Naive thymus-derived CD8-positive, alpha-beta T cell (primary cell): Measurements from ENCODE around the gene WDPCP. TPM values are rescaled to one million over a fixed set of nuclear protein-coding genes. Genes with fewer than 3 reads are reported as not detected.

Source experiments
- ATAC-seq, 2 donors: fragments of 150-1000 bp; cut with Tn5 transposase in 1 of 2; sonication (Bioruptor Pico), chemical (Tn5 transposase) in 1 of 2; 1 replicate in 1 of 2; 2 replicates in 1 of 2; pipeline ENCODE4 v1.10.0; 2021; ENCODE audit warnings: mild to moderate bottlenecking in 2 of 2, moderate library complexity in 2 of 2
- POLR2A ChIA-PET: fragments of 350-600 bp; sonication (Branson Sonifier 250); formaldehyde crosslinking; loops from one replicate; lab custom pipeline; 2021; ENCODE audit warnings: antibody characterized with exemption; lab: Charles Lee
- DNase-seq, 10 donors: peaks; one replicate each; pipeline versions ENCODE4 v3.0.0 to v3.0.0-alpha.2; 2020 to 2022
- H3K27ac Mint-ChIP-seq, 10 donors: one replicate each; pipeline ENCODE4 v1.8.0; 2020 to 2022; ENCODE audit warnings: mild to moderate bottlenecking in 10 of 10, mixed read lengths in 10 of 10, moderate library complexity in 4 of 10, inconsistent platforms in 1 of 10
- H3K27me3 Mint-ChIP-seq, 5 donors: one replicate each; pipeline ENCODE4 v1.8.0; 2021 to 2022; ENCODE audit warnings: mixed read lengths in 5 of 5
- H3K36me3 Mint-ChIP-seq, 3 donors: one replicate each; pipeline ENCODE4 v1.8.0; 2020 to 2022; ENCODE audit warnings: mixed read lengths in 3 of 3, mild to moderate bottlenecking in 2 of 3, inconsistent platforms in 1 of 3
- H3K4me1 Mint-ChIP-seq, 4 donors: one replicate each; pipeline ENCODE4 v1.8.0; 2021 to 2022; ENCODE audit warnings: mixed read lengths in 4 of 4
- H3K4me3 Mint-ChIP-seq, 10 donors: one replicate each; pipeline ENCODE4 v1.8.0; 2020 to 2022; ENCODE audit warnings: mild to moderate bottlenecking in 10 of 10, mixed read lengths in 10 of 10, moderate library complexity in 6 of 10, inconsistent platforms in 1 of 10
- H3K9me3 Mint-ChIP-seq, 9 donors: one replicate each; pipeline ENCODE4 v1.8.0; 2020 to 2022; ENCODE audit warnings: mixed read lengths in 9 of 9, mild to moderate bottlenecking in 3 of 9, inconsistent platforms in 1 of 9, moderate library complexity in 1 of 9
- polyA plus RNA-seq, 3 donors: library from polyadenylated mRNA; unstranded; fragments of 300-500 nt; fragmentation: Illumina TruSeq; gene quantifications; one replicate each; pipeline ENCODE4 v1.2.3, GENCODE V29; 2021
- total RNA-seq, 8 experiments: library from RNA in 2 of 8; stranded (reverse) in 2 of 8; gene quantifications; one replicate each; pipeline ENCODE4 v1.2.3 and lab custom pipeline; 2021 to 2026

WDPCP gene
- total and polyA plus RNA-seq, 5 experiments from 2014 or later: 3.5 to 14.7 (median 7.9) TPM

GRCh38 chr2:63257473-63257872 lies 330.8 kb downstream of the WDPCP start:
- peaks cover 17 to 34% (median 30%) of the 10 kb centered on the region in 3 donors for H3K36me3 Mint-ChIP-seq
- H3K27ac Mint-ChIP-seq: no peak overlapping the region
- POLR2A ChIA-PET: no interaction called here
- peaks cover 0 to 14% (median 13%) of the 10 kb centered on the region in 4 donors for H3K4me1 Mint-ChIP-seq
- no peaks in the 10 kb centered on the region for H3K27me3 Mint-ChIP-seq
- DNase-seq: peak in 2 of 10 donors; percentile 2 to 4
- no peak overlapping the region for H3K4me3 Mint-ChIP-seq
- ATAC-seq: no peak
- peaks cover 5 to 18% (median 8%) of the 10 kb centered on the region in 9 donors for H3K9me3 Mint-ChIP-seq

GRCh38 chr2:63249161-63249560 lies 339.1 kb downstream of the WDPCP start:
- POLR2A ChIA-PET: no interaction called here
- peaks cover 27 to 76% (median 72%) of the 10 kb centered on the region in 3 donors for H3K36me3 Mint-ChIP-seq
- ATAC-seq (no peak), DNase-seq (no peak)
- no peak overlapping the region for H3K4me3 Mint-ChIP-seq
- H3K4me1 Mint-ChIP-seq: no peaks in the 10 kb centered on the region
- H3K9me3 Mint-ChIP-seq: peaks cover 12 to 76% (median 38%) of the 10 kb centered on the region in 9 donors
- no peak overlapping the region for H3K27ac Mint-ChIP-seq
- H3K27me3 Mint-ChIP-seq: no peaks in the 10 kb centered on the region

GRCh38 chr2:63242747-63243146 lies 345.5 kb downstream of the WDPCP start:
- Mint-ChIP-seq H3K9me3 (peaks cover 2 to 47% (median 18%) of the 10 kb centered on the region in 9 donors), H3K4me1 (no peaks in the 10 kb centered on the region), H3K36me3 (peaks cover 13 to 46% (median 39%) of the 10 kb centered on the region in 3 donors), H3K4me3 (no peak overlapping the region), H3K27me3 (no peaks in the 10 kb centered on the region), H3K27ac (no peak overlapping the region)
- ATAC-seq (no peak), DNase-seq (no peak)
- POLR2A ChIA-PET: no interaction called here

GRCh38 chr2:63225964-63226686 lies 362.2 kb downstream of the WDPCP start:
- ATAC-seq: no peak
- Mint-ChIP-seq H3K4me3 (no peak overlapping the region), H3K27me3 (no peaks in the 10 kb centered on the region), H3K4me1 (no peaks in the 10 kb centered on the region), H3K36me3 (peaks cover 9 to 34% (median 27%) of the 10 kb centered on the region in 3 donors), H3K9me3 (peaks cover 0 to 45% (median 16%) of the 10 kb centered on the region in 9 donors), H3K27ac (no peak overlapping the region)
- DNase-seq: no peak
- POLR2A ChIA-PET: no interaction called here

GRCh38 chr2:63218800-63219526 lies 369.3 kb downstream of the WDPCP start:
- H3K4me3 Mint-ChIP-seq: no peak overlapping the region
- no peak overlapping the region for H3K27ac Mint-ChIP-seq
- peaks cover 3 to 41% (median 33%) of the 10 kb centered on the region in 3 donors for H3K36me3 Mint-ChIP-seq
- H3K9me3 Mint-ChIP-seq: peaks cover 10 to 68% (median 30%) of the 10 kb centered on the region in 9 donors
- POLR2A ChIA-PET: no interaction called here
- no peak for DNase-seq
- no peaks in the 10 kb centered on the region for H3K4me1 Mint-ChIP-seq
- H3K27me3 Mint-ChIP-seq: no peaks in the 10 kb centered on the region
- no peak for ATAC-seq

GRCh38 chr2:63195310-63195709 lies 393.0 kb downstream of the WDPCP start:
- Mint-ChIP-seq H3K4me1 (no peaks in the 10 kb centered on the region), H3K36me3 (peaks cover 7 to 48% (median 35%) of the 10 kb centered on the region in 3 donors), H3K4me3 (no peak overlapping the region), H3K9me3 (peaks cover 5 to 30% (median 10%) of the 10 kb centered on the region in 9 donors), H3K27ac (no peak overlapping the region), H3K27me3 (no peaks in the 10 kb centered on the region)
- DNase-seq (no peak), ATAC-seq (no peak)
- POLR2A ChIA-PET: no interaction called here

GRCh38 chr2:63194175-63194574 lies 394.1 kb downstream of the WDPCP start:
- ATAC-seq: no peak
- Mint-ChIP-seq H3K4me3 (no peak overlapping the region), H3K9me3 (peaks cover 8 to 36% (median 18%) of the 10 kb centered on the region in 9 donors), H3K27ac (no peak overlapping the region), H3K27me3 (no peaks in the 10 kb centered on the region), H3K4me1 (no peaks in the 10 kb centered on the region), H3K36me3 (peaks cover 13 to 47% (median 38%) of the 10 kb centered on the region in 3 donors)
- POLR2A ChIA-PET: no interaction called here
- DNase-seq: no peak

- no peak overlapping the region for H3K27ac Mint-ChIP-seq
- POLR2A ChIA-PET: no interaction called here
- H3K4me3 Mint-ChIP-seq: no peak overlapping the region
- H3K27me3 Mint-ChIP-seq: no peaks in the 10 kb centered on the region
- no peak for ATAC-seq
- H3K9me3 Mint-ChIP-seq: peaks cover 16 to 36% (median 28%) of the 10 kb centered on the region in 9 donors
- no peak for DNase-seq
- H3K36me3 Mint-ChIP-seq: peaks cover 18 to 49% (median 39%) of the 10 kb centered on the region in 3 donors
- H3K4me1 Mint-ChIP-seq: no peaks in the 10 kb centered on the region
These were observed 395.1 kb downstream of the WDPCP start for GRCh38 chr2:63192889-63193774.

GRCh38 chr2:63192169-63192888 lies 395.9 kb downstream of the WDPCP start:
- H3K27me3 Mint-ChIP-seq: peaks cover 0 to 1% (median 0%) of the 10 kb centered on the region in 5 donors
- no peak overlapping the region for H3K4me3 Mint-ChIP-seq
- H3K4me1 Mint-ChIP-seq: no peaks in the 10 kb centered on the region
- no peak overlapping the region for H3K27ac Mint-ChIP-seq
- no peak for ATAC-seq
- no peak for DNase-seq
- H3K36me3 Mint-ChIP-seq: peaks cover 19 to 55% (median 41%) of the 10 kb centered on the region in 3 donors
- POLR2A ChIA-PET: no interaction called here
- H3K9me3 Mint-ChIP-seq: peaks cover 21 to 41% (median 36%) of the 10 kb centered on the region in 9 donors

- no peak overlapping the region for H3K27ac Mint-ChIP-seq
- no peak overlapping the region for H3K4me3 Mint-ChIP-seq
- peaks cover 25 to 70% (median 57%) of the 10 kb centered on the region in 9 donors for H3K9me3 Mint-ChIP-seq
- H3K27me3 Mint-ChIP-seq: peaks cover 0 to 2% (median 0%) of the 10 kb centered on the region in 5 donors
- H3K4me1 Mint-ChIP-seq: no peaks in the 10 kb centered on the region
- ATAC-seq: no peak
- POLR2A ChIA-PET: no interaction called here
- DNase-seq: no peak
- H3K36me3 Mint-ChIP-seq: peaks cover 17 to 64% (median 42%) of the 10 kb centered on the region in 3 donors
These were observed 399.3 kb downstream of the WDPCP start for GRCh38 chr2:63189026-63189425.

GRCh38 chr2:63186331-63186730 lies 401.9 kb downstream of the WDPCP start:
- Mint-ChIP-seq H3K27ac (no peak overlapping the region), H3K4me1 (no peaks in the 10 kb centered on the region), H3K27me3 (peaks cover 0 to 2% (median 0%) of the 10 kb centered on the region in 5 donors), H3K9me3 (peaks cover 28 to 87% (median 69%) of the 10 kb centered on the region in 9 donors), H3K4me3 (no peak overlapping the region), H3K36me3 (peaks cover 13 to 67% (median 54%) of the 10 kb centered on the region in 3 donors)
- POLR2A ChIA-PET: no interaction called here
- ATAC-seq: no peak
- DNase-seq: no peak
